Upper lobe of left lung (tissue), 6 donors: ENCODE measurements around the gene DNAH10. TPM values are rescaled to one million over a fixed set of nuclear protein-coding genes. Genes with fewer than 3 reads are reported as not detected.
A peak's percentile ranks its signal among the peaks of the same experiment; 100 is the strongest.

Experiments
- ATAC-seq, 2 donors: fragments of 200-7000 bp; cut with Tn5 transposase; one replicate each; pipeline ENCODE4 v1.9.1; 2022; ENCODE audit warnings: mild to moderate bottlenecking in 2 of 2, moderate library complexity in 2 of 2; ENCODE audit not compliant: low FRiP score in 2 of 2
- DNase-seq, 2 donors: peaks; one replicate each; pipeline ENCODE4 v3.0.0-alpha.2; 2019 to 2020
- H3K27ac ChIP-seq, 4 donors: fragments of 200-600 bp; sonication (generic); one replicate each; pipeline ENCODE4 v1.5.1; 2016 to 2019
- H3K27me3 ChIP-seq, 4 donors: fragments of 200-600 bp; sonication (generic); one replicate each; pipeline ENCODE4 v1.5.1; 2017 to 2019
- H3K36me3 ChIP-seq, 4 donors: fragments of 200-600 bp; sonication (generic); one replicate each; pipeline ENCODE4 v1.5.1; 2016 to 2019
- H3K4me1 ChIP-seq, 4 donors: fragments of 200-600 bp; sonication (generic); one replicate each; pipeline ENCODE4 v1.5.1; 2018 to 2019
- H3K4me3 ChIP-seq, 4 donors: fragments of 200-600 bp; sonication (generic); one replicate each; pipeline ENCODE4 v1.5.1; 2017 to 2019; ENCODE audit warnings: mild to moderate bottlenecking in 2 of 4, moderate library complexity in 1 of 4
- H3K9me3 ChIP-seq, 4 donors: fragments of 200-600 bp; sonication (generic); one replicate each; pipeline ENCODE4 v1.5.1; 2018 to 2019
- CTCF ChIP-seq, 6 experiments: fragments of 450-650 bp in 4 of 6; fragments of 200-600 bp in 2 of 6; sonication (generic) in 2 of 6; IDR thresholded peaks; one replicate each; pipeline ENCODE4 v1.5.1; 2016 to 2019; ENCODE audit warnings: antibody characterized with exemption in 6 of 6
- EP300 ChIP-seq, 4 donors: sonication (generic); formaldehyde crosslinking; IDR thresholded peaks; one replicate each; pipeline ENCODE4 v1.5.1; 2017; ENCODE audit warnings: antibody characterized with exemption in 4 of 4, control low read depth in 2 of 4
- POLR2A ChIP-seq, 4 donors: fragments of 450-650 bp; IDR thresholded peaks; one replicate each; pipeline ENCODE4 v1.5.1; 2016 to 2017; ENCODE audit warnings: antibody characterized with exemption in 4 of 4, mild to moderate bottlenecking in 2 of 4
- POLR2AphosphoS5 ChIP-seq, 2 donors: sonication (generic); formaldehyde crosslinking; IDR thresholded peaks; one replicate each; pipeline ENCODE4 v1.5.1; 2017; ENCODE audit warnings: antibody characterized with exemption in 2 of 2
- WGBS, 2 donors: methylation state at CpG; one replicate each; pipeline ENCODE4 v1.1.5; 2017 to 2018; 5-methylcytosine and 5-hydroxymethylcytosine counted together
- total RNA-seq, 6 donors: library from RNA; depleted of rRNA in 4 of 6; stranded (reverse); fragments of >200 nt in 4 of 6; gene quantifications; one replicate each; pipeline versions ENCODE4 v1.1.0 to v1.2.1, GENCODE V29; 2016 to 2021
- donor health status: DM: no; HTN: no; CAD: no; lungs with moderate emphysema.
- donor health status: DM: no; HTN: yes; CAD: no; lungs with severe emphysema.

DNAH10 gene
- total RNA-seq, 6 donors from 2014 or later: 0.31 to 46.0 (median 8.3) TPM

DNA sequence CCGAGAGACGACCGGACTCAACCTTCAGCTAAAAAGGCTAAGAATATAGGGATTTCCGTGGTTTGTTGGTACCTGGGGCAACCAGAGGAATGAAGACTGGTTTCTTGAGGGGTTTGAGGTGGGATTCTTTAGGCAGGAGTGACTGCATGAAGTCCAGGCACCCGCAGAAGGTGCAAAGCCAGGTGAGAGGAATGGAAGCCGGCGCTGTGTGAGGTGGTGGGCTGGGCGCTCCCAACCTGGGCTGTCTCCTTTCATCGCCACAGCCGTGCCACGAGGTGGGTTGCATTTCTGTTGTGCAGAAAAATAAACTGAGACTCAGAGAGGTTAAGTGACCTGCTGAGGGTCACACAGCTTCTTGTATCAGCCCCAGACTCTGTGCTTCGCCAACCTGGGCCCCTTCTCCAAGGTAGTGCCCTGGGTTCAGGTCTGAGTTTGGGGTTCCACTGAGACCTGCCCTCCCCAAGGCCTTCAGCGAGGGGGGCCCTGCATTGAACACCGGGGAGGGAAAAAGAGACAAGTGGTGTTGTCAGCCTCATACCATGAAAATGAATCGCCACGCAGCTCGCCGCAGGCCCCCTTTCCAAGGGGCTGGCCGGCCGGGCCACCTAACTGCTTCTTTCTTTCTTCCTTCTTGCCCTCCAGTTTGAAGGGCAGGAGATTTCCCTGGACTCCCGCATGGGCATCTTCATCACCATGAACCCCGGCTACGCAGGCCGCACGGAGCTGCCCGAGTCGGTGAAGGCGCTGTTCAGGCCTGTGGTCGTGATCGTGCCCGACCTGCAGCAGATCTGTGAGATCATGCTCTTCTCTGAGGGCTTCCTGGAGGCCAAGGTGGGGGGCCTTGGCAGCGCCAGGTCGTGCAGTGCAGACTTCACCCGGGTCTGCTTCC is 88.4 kb downstream of the DNAH10 start:
- DNase-seq: peak in 1 of 2 donors; percentile 60
- no peaks in the 10 kb centered on the region for H3K4me1 ChIP-seq
- no peak for ATAC-seq
- H3K9me3 ChIP-seq: no peaks in the 10 kb centered on the region
- no peak overlapping the region for H3K27ac ChIP-seq
- H3K27me3 ChIP-seq: no peaks in the 10 kb centered on the region
- WGBS, 2 donors: 87 to 90% methylated on average over 21 to 34 of the region's 34 CpGs
- no peak overlapping the region for H3K4me3 ChIP-seq
- TF ChIP-seq POLR2AphosphoS5 (IDR thresholded peaks at IDR 0.05) (no peak), EP300 (IDR thresholded peaks at IDR 0.05) (no peak), CTCF (IDR thresholded peaks at IDR 0.05) (no peak), POLR2A (IDR thresholded peaks at IDR 0.05) (no peak)
- H3K36me3 ChIP-seq: no peaks in the 10 kb centered on the region

DNA sequence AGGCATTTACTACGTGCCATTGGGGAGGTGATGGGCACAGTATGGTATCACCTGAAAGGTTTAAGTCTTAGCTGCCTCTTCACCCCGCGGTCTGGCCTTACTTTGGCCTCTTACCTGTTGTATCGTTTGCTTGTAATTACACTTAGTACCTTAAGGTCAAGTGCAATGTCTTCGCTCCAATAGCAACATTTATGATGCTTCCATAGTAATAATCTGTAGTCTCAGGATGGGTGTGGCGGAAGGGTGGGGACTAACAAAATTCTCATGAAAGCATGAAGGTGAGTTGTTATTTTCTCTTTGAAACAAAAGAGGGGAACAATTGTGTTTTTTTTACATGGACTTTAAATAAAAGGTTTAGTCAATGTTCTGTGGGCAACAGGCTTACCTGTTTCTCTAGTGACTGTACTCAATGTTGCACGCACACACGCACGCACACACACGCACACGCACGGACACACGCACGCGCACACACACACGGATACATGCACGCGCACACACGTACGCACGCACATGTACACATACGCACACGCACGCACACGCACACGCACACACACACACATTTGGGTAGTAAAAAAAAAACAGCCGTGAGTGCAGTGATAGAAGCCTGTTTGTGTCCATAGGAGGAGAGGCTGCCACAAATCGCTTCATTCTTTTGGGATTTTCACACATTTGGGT is 91.4 kb downstream of the DNAH10 start:
- Histone ChIP-seq H3K4me3 (no peak overlapping the region), H3K9me3 (no peaks in the 10 kb centered on the region), H3K27me3 (no peaks in the 10 kb centered on the region), H3K36me3 (no peaks in the 10 kb centered on the region), H3K27ac (no peak overlapping the region), H3K4me1 (no peaks in the 10 kb centered on the region)
- ATAC-seq: no peak
- WGBS, 2 donors: 86 to 89% methylated on average over 28 of the region's 28 CpGs
- no peak for TF ChIP-seq CTCF (IDR thresholded peaks at IDR 0.05)
- no peak for TF ChIP-seq EP300 (IDR thresholded peaks at IDR 0.05)
- no peak for TF ChIP-seq POLR2A (IDR thresholded peaks at IDR 0.05)
- TF ChIP-seq POLR2AphosphoS5 (IDR thresholded peaks at IDR 0.05): no peak
- no peak for DNase-seq

DNA sequence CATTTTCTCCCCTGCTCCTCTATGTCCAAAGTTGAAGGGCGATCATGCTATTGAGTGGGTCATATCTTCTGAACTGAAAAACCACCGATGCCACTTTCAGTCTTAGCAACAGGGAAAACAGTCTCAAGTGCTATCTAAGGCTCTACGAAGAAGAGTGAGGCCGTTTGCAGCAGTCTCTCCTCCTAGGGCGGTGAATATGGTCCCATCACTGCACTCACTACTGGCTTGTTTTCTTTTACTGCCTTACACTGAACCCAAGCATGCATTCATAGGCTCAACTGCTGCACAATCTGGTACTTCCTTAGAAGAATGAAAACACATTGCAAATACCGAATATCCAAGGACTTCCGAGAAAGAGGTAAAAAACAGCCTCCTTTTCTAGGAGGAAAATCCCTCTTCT is 92.1 kb downstream of the DNAH10 start:
- 66 to 67% methylated on average over 7 of the region's 7 CpGs for WGBS, 2 donors
- no peaks in the 10 kb centered on the region for H3K4me1 ChIP-seq
- no peak overlapping the region for H3K4me3 ChIP-seq
- H3K27ac ChIP-seq: no peak overlapping the region
- no peak for TF ChIP-seq CTCF (IDR thresholded peaks at IDR 0.05)
- TF ChIP-seq POLR2AphosphoS5 (IDR thresholded peaks at IDR 0.05): no peak
- TF ChIP-seq EP300 (IDR thresholded peaks at IDR 0.05): no peak
- TF ChIP-seq POLR2A (IDR thresholded peaks at IDR 0.05): no peak
- no peaks in the 10 kb centered on the region for H3K36me3 ChIP-seq
- H3K9me3 ChIP-seq: no peaks in the 10 kb centered on the region
- H3K27me3 ChIP-seq: no peaks in the 10 kb centered on the region
- no peak for DNase-seq
- ATAC-seq: no peak

- ATAC-seq: no peak
- H3K27me3 ChIP-seq: no peaks in the 10 kb centered on the region
- no peaks in the 10 kb centered on the region for H3K9me3 ChIP-seq
- no peak for DNase-seq
- WGBS, 2 donors: 48 to 55% methylated on average over 6 of the region's 6 CpGs
- no peaks in the 10 kb centered on the region for H3K36me3 ChIP-seq
- no peak overlapping the region for H3K4me3 ChIP-seq
- H3K4me1 ChIP-seq: no peaks in the 10 kb centered on the region
- H3K27ac ChIP-seq: no peak overlapping the region
- TF ChIP-seq CTCF (IDR thresholded peaks at IDR 0.05): no peak
- TF ChIP-seq POLR2AphosphoS5 (IDR thresholded peaks at IDR 0.05): no peak
- no peak for TF ChIP-seq EP300 (IDR thresholded peaks at IDR 0.05)
- TF ChIP-seq POLR2A (IDR thresholded peaks at IDR 0.05): no peak
These were observed 92.8 kb downstream of the DNAH10 start for GRCh38 chr12:123854918-123855317.
